CD4-positive, alpha-beta T cell treated with Interleukin-10 for 1 hour (primary cell): Measurements from ENCODE around the gene LRP8.

Experiments used
- DNase-seq: peaks from one replicate; pipeline ENCODE4 v3.0.0-alpha.2; 2020

LRP8 gene

DNA sequence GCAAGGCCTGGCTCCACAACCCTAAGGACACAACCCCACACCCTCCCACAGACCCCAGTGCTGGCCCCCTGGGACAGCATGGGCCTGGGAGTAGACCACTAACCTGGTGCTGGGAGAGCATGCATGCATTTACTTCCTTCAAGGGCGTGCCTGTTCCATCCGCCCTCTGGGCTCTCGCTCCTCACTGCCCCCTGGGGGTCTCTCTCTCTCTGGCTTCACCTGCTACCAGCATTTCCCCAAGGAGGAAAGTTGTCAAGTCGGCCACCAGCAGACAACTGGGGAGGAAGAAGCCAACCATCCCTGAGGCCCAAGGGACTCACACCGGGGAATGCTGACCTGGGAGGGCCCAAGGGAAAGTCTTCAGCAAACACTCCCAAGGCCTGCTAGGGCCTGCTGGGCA, 6.5 kb downstream of the LRP8 start:
- DNase-seq: no peak

DNA sequence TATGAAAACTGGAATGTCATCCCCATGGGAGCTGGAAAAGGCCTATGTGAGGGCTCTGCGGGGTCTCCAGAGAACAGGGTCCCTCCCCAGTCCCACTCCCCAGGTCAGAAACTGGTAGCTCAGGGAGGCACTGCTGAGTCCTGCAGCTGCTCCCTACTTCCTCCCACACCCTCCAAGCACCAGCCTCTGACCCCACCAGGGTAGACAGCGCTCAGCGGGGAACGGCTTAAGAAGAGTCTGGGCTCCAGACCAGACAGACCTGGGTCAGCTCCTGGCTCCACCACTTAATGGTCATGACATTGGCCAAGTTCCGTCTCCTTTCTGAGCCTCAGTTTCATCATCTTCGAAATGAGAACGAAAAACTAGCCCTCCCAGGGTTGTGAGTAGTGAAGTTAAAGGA, 7.2 kb downstream of the LRP8 start:
- no peak for DNase-seq

DNA sequence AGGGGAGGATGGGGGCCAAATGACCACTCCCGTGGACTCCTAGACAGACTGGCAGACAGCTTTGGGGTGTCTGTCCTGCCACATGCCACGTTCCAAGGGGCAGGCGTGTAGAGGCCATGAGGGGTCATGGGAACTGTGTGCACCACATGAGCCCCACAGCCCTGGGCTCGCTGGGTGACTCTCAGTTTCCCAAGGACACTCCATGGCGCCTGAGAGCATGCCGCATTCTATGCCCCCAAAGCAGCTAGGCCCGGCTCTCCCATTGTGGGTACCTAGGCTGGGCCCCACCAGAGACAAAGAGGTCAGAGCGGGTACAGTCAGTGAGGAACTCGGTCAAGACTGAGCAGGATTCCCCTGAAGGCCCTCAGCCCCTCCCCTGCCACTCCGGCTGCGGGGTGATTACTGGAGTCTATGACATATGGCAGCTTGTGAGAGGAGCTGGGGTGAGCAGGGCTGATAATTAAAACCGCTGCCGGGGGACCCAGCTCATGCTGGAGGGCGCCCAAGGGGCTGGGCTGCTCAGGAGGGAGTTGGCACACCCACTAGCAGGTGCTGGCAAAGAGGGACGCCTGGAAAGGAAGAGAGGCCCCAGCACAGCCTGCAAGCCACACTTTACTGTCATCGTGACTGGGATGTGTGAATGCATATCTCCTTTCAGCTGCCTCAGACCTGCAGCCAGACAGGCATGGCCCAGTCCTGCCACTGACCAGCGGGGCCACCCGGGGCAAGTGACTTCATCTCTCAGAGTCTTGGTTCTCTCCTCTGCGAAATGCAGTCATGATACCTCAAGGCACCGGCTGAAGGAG, 8.4 kb downstream of the LRP8 start:
- no peak for DNase-seq

DNA sequence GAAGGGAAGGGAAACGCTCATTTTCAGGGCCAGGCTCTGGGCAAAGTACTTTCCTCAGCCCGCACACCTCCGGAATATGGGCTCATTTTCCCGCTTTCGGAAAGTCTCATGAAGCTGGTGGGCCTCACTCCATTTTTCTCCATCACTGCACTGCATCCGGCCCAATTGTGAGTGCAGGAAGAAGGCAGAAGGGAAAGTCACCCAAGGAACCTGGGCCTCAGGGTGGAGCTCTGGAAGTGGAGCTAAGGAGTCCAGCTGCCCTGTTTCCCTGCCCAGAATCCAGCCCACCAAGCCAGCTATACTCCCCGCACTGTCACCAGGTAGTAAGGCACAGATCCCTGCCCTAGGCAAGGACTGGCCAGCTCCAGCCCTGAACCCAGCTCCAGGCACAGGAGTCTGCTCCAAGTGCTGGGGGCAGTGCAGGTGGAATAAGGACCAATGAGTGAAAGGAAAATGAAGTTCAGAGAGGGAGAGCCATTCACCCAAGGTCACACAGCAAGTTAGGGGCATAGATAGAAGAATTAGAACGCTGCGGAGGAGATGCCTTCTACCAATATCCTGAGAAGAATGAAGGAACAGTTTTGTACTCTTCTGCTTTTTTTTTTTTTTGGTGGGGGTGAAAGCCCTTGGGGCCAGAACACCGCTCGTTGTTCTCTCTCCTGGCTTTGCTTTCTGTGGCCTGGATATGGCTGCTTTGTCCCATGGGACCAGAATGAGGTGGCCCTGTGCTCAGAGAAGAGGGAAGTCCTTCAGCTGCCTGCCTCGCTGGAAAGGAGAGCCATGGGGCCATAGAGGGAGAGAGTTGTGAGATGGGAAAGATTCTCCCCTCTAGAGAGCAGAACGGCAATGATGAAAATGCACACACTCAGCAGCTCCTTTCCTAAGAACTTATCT, 10.0 kb downstream of the LRP8 start:
- DNase-seq: no peak

DNA sequence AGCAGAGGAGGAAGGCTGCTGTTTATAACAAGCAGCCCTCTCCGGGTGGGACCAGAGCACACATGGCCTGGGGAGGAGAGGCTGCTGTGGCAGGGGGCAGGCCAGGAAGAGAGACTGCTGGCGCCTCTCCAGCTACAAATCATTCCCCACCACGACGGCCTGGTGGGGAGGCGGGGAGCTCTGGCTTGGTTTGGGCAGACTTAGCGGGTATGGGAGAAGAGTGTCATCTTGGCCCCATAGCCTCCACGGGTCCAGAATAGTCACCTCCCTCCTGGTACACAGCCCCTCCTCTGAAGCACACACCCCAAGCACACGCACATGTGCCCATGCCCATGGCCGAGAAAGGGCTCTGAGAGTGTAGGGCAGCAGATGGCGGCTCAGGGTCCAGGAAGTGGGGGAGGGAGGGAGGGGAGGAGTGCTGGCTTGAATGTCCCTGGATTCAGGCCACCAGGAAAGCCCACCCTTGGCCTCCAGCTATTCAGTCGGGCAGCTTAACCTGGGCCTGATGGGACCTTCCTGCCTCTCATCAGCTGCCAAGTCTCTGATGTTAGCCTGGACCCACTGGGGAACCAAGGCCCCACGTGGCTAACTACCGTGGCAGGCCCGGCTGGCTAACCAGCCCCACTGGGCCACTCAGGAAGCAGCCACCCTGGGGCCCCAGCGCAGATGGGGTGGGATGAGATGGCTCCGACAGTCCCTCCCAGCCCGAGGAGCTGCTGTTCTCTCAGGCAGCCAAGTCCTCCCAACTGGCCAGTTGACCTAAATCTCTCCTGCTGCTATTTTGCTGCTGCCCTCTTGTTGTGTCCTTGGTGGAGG, 10.9 kb downstream of the LRP8 start:
- DNase-seq: no peak

DNA sequence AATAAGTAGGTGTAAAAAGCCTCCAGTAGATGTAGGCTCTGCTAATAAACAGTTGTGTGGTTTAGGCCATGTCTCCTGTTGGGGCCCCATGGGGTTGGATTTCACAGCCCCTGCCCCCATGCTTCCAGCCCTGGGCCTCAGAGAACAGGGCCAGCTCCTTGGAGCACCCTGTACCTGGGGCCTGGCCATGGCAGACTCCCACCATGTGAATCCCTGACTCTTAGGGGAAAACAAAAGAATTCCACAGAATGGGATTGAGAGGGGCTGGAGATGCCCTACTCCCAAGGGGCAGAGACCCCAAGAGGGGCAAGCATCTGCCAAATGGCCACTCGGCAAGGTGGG, 11.5 kb downstream of the LRP8 start:
- DNase-seq: no peak

DNA sequence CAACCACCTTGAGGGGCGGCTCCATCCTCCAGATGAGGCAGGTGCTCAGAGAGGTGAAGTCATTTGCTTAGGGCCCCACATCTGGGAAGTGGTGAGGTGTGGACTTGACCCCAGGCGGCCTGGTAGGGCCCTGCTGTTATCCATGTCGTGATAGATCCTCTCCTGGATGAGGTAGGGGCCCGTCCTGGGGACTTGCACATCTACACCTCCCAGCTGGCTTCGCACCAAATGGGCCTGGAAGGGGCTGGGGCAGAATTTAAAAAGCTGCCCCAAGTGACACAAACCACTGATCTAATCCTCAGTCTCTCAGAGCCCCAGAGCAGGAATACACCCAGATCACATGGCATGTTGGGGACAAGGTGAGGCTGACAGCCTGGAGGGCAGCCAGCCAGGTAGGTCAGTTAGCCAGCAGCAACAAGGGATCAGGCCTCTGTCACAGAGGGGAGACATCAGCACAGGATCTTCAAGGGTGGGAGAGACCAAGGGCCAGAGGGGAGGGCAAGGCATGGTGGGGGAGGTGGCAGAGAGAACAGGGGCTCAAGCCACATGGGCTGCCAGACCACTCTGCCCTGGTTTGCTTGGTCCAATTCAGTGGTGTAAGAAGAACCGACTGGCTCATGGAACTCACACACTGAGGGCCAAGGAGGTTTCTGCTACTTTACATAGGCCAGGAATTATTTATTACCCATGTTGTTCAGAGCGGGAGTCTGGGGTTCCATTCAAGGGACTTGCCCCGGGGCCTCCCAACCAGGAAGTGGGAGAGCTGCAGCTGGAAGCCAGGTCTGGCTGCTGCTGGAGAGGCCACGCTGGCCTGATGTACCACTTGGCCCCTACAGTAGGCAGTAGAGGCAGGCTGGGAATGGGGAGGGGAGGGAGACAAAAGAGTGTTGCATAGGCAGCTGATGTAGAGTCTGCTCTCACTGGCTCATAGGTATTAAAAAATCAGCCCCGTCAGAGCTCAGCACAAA, 12.1 kb downstream of the LRP8 start:
- no peak for DNase-seq

DNA sequence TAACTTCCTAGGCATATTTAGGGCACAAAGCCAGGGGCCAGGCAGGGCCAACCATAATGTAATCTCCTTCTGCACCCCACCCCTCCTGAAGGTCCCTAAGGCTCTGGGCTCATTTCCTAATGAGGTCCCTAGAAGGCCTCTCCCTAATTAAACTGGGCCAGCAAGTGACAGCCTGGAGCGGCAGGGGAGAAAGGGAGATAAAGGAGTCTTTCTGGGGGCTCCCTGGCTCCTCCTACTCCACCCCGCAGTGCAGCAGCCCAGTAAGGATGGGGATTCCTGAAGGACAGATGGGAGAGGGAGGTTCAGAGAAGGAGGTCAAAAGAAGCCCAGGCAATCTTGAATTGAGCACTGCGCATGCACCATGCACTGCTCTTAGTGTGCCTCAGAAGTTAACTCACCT, 12.8 kb downstream of the LRP8 start:
- DNase-seq: no peak

DNA sequence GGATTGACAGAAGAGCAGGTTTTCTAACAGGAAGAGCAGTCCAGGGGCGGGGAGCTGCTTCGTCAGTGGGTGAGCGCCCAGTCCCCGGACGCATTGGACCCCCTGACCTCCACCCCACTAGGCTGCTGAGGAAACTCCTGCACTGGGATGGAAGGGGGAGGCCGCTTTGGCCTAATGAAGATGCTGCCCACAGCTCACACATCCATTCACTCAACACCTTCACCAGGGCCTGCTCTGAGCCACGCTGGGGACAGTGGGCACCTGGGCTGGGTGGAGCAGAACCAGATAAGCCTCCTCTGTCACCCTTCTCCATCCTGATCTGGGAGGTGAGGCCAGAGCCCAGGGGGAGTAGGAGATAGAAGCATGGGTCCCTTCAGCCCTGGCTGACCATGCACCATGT, 13.3 kb downstream of the LRP8 start:
- no peak for DNase-seq

DNA sequence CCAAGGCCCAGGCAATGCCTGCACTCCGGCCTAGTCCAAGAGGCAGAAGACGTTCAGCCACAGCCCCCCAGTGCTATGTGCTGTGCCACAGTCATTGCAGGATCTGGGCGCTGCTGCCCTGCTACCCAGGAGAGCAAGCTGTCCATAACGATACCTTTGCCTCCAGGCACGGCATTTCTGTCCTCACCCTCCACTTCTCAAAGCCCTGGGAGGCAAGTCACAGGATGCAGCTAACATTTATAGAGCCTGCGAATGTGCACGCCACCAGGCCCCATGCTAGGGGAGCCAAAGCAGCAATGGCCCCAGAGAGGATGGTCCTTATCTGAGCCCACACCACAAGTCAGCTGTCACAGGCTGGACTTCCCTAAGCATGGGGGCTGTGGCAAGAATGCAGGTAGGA, 13.8 kb downstream of the LRP8 start:
- DNase-seq: no peak

DNA sequence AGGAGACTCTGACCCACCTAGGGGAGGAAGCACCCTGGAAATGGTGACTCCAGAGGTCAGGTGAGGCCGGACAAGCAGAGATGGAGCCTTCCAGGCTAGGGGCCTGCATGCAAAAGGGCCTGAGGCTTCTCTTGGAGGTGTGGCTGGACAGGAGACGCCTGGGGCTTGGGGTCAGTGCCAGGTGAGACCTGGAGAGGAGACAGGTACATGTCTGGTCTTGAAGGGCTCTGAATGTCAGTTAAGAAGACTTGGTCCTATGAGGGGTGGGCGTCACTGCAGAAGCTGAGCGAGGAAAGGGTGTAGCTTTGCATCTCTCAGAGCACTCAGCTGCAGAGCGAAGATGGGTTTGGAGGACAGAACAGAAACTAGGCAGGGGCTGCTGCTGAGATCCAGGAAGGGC, 14.3 kb downstream of the LRP8 start:
- DNase-seq: no peak

DNA sequence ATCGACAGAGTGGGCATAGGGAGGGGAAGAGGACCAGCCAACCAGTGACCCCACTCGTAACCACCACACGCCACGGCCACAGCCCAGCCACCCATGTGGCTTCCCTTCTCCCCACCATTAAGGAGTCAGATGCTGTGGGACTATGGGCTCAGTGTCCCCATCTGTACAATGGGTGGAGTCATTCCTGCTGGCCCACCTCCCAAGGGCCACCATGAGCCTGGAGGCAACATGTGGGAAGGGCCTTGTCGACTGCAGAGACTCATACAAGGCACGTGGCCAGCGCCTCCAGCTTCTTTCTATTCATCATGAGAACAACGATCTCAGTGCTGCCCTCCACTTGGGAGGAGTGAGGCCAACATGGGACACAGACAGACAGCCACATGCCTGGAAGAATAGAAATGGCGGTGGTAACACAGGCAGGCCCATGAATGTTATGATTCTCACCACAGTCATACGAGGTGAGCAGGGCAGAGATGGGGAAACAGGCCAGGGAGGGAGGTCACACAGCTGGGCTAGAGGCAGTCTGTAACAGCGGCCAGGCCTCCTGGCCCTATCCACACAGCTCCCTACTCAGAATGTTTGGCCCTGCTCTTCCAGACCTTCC, 16.1 kb downstream of the LRP8 start:
- no peak for DNase-seq

DNA sequence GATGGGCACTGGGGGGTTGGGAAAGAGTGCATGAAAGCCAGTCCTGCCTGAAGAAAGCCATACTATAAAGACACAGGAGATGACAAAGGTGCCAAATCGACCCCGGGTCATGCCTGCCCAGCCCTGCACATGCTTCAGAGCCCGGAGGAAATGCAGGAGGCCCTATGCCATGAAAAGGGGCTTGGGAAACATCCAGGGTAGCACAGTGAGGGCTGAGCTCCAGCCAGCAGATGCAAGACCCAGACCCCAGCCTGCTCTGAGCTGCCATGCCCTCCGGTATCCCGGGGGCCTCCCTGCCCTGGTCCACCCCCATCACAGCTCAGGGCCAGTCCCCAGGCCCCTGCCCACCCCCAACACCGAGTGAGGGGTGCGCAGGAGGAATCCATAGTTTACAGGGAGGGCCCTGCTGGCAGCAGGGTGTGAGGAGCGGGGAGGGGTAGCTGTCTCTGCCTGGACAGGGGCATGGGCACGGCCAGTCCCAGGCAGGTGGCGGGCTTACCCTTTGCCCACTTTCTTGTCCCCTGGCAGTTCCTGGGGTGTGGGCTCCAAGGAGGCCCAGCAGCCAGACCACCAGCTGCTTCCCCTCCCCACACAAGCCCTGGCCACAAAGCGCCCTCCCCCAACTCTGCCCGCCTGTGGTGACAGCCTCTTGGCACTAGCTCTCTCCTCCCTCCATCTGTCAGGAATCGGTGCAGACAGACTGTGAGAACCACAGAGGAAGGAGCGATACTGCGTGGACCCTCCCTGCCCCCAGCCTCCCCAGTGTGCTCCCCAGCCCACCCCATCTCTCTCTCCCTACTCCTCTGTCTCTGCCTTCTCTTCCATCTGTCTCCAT, 16.8 kb downstream of the LRP8 start:
- no peak for DNase-seq

DNA sequence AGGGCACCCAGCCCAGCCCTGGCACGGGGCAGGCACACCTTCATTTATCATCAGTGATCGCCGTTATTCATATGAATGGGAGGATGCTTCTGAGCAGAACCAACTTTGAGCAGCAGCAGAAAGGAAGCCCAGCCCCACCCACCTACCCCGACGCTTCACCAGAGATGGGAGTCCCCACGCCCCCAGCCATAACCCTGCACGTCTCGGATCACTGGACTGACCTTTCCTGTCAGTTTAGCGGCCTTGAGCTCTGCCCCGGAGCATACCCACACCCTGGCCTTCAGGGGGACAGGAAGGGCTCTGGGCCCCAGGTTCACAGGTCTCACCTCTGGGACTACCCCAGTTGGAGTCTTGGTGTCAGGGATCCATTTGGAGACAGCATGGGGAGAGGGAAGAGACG, 18.1 kb downstream of the LRP8 start:
- DNase-seq: no peak

DNA sequence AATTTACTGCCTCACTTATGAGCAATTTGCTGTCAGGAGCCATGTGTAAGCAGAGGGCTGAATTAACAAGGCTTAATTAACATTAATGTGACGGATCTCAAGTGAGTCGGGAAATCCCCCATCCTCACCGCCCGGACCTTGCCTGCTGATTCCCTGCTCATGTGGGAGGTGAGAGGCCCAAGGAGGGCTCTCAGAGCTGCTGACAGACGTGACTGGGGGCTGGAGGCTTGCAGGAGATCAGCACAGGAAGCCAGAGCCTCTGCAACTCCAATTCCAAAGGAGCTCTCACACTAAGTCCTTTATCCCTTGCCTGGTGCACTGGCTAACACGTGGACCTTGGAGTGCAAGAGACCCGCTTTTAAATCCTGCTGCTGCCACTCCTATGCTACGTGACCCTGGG, 19.4 kb downstream of the LRP8 start:
- DNase-seq: no peak

DNA sequence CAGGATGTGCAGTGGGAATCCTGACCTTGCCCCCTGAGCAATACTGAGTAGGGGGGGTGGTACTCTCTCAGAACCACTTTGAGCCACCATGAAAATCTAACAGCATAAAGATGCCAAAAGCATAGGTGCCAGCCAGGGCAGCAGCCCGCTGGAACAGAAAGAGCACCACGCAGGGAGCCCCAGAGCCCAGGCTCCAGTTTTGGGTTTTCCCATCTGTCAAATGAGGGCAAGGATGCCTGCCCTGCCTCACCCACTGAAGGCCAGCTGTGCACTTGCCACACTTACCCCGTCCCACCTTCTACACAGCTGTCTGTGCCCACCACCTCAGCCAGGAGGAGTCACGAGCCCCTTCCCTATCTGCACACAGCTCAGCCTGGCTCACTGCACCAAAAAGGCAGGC, 20.8 kb downstream of the LRP8 start:
- no peak for DNase-seq

DNA sequence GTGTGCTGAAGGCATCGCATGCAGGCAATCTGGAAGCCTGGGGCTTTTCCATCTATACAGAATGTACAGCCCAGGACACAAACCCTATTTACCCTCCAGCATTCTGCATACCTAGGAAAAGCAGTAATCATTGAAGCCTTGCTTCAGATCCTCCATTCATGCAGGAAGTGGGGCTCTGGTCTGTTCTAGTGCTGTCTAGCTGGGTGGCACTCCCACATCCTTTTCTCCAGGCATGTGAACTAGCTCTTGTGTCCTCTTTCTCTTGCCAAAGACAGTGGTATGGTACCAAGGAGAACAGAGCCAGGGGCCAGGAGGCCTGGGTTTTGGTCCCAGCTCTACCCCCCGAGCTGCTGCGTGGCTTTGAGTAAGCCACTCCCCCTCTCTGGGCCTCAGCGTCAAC, 21.7 kb downstream of the LRP8 start:
- no peak for DNase-seq

DNA sequence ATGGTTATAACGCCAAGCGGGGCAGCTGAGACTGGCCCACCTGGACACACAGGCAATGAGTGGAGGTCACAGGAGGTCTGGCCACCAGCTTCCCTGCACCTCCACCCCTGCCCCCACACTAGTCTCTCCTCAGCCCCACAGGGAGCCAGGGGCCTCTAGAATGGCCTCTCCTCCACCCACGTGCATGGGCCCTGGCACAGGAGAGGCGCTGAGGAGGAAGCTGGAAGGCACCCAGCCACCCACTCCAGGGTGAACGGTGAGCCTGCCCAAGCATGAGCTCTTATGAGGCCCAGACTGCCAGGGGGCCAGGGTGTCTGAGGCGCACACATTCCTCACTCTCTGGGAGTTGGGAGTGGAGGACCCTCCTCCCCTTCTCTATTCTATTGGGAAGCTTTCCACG, 22.2 kb downstream of the LRP8 start:
- DNase-seq: no peak

DNA sequence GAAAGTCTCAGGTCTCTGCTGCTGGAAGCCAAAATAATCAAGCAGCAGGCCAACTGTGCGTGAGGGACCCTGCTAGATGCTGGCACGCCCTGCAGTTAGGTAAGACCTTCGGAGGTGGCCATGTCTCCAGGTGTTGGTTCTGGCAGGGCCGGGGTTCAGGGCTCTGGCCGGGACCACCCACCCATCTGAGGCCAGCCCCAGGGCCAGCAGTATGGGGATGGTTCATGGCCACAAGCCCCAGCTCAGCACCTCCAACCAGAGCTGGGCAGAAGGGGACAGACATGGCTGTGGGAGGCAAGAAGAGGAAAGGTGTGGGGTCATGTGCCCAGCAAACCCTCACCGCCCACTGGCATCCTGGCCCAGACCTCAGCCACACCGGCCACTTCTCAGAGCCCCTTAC, 23.3 kb downstream of the LRP8 start:
- no peak for DNase-seq

DNA sequence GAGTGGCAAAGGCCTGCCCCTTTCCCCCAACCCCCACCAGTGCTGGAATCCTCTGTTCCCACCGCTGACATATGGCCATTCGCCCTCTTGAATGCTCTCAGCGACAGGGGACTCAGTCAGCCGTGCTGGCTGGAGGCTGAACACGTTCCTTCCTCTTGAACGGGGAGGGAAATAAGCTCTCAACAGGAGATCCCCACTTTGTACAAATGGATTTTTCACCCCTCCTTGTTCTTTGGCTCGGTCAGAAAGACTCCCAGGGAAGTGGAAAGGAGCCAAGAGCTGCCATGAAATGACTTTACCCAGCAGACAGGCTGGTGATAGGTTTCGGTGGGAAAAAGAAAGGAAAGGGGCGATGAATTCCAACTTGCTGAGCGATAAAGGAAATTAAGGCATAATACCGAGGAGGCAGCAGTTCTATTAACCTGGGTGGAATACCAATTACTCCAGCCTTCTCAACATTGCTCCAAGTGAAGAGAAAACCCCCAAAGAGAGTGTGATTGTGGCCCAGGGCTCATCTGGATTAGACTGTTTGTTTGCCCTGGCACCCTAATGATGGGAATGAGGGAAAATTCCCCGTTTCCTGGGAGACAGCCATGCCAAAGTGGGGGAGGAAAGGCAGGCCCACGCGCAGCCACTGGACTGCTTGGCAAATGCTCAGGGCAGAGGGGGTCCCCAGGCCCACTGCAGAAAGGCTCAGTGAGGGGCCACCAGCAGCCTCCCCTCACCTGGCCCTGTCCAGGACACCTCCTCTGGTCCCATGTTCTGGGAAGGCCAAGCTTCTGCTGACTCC, 23.9 kb downstream of the LRP8 start:
- DNase-seq: no peak
